ENCODE measurements around the gene C17orf75.

DNA sequence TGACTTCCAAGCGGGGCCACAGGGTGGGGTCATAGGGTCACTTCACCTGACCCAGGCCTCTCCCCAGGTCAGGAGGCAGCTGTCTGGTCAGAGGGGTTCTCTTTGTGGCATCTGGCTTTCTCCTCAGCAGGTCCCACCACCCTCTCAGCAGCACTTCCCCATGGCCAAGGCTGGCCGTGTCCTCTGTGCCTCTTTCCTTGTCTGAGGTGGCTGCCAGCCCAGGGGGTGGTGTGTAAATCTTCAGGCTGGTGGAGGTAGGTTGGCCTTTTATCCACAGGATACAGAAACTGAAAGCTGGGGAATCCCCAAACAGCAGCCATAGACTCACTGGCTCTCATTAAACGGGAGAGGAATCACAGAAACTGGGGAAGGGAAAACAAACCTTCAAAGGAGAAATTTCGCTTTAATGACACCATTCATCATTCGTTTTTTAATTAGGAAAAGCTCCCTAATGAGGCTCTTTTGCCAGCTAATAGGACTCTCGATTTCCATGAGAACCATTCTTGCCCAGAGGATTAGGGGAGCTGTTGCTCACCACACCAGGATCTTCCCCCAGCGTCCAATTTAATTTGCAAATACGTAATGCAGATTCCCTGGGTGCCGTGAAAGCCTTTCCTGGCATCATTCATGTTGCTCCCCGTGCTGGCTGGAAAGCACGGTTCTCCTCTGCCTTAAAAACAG, 18.0 kb downstream of the C17orf75 start:
- TF ChIP-seq CTCF (IDR thresholded peaks at IDR 0.05; ENCODE audit: insufficient read depth, low read length, poor library complexity, severe bottlenecking) (no peak), EZH2phosphoT487 (conservative IDR thresholded peaks at IDR 0.05; ENCODE audit: low read length) (no peak)

All from SU-DHL-6 (cell line).